HT1080 (cell line): ENCODE results near the gene NCAM1. TPM values are rescaled to one million over a fixed set of nuclear protein-coding genes. Genes with fewer than 3 reads are reported as not detected.
A peak's percentile ranks its signal among the peaks of the same experiment; 100 is the strongest.

Source experiments
- DNase-seq: peaks from one replicate; pipeline ENCODE4 v3.0.0-alpha.2; 2015; ENCODE audit warnings: low read depth
- total RNA-seq: library from RNA; depleted of rRNA; stranded (reverse); fragments of >200 nt; shearing (Covaris generic); gene quantifications from 2 replicates; pipeline ENCODE4 v1.2.3, GENCODE V29; 2014

Gene NCAM1
- total RNA-seq, 1 experiment from 2014 or later, result 26.3 TPM

- no peak for DNase-seq
These were observed 311.9 kb downstream of the NCAM1 start for GRCh38 chr11:113272927-113273615.

GRCh38 chr11:113273720-113274119 lies 312.5 kb downstream of the NCAM1 start:
- no peak for DNase-seq

- DNase-seq, result peak; percentile 50
These were observed 313.7 kb downstream of the NCAM1 start for GRCh38 chr11:113274713-113275582.

- no peak for DNase-seq
These were observed 314.4 kb downstream of the NCAM1 start for GRCh38 chr11:113275602-113276001.

- no peak for DNase-seq
These were observed 315.2 kb downstream of the NCAM1 start for GRCh38 chr11:113276466-113276865.

GRCh38 chr11:113277907-113278306 lies 316.7 kb downstream of the NCAM1 start:
- no peak for DNase-seq

- DNase-seq, result no peak
These were observed 317.3 kb downstream of the NCAM1 start for GRCh38 chr11:113278481-113278880.

GRCh38 chr11:113278925-113279324 lies 317.7 kb downstream of the NCAM1 start:
- DNase-seq, result no peak

GRCh38 chr11:113279591-113279990 lies 318.4 kb downstream of the NCAM1 start:
- DNase-seq, result no peak

- DNase-seq, result peak; percentile 66
These were observed 320.0 kb downstream of the NCAM1 start for GRCh38 chr11:113281052-113281725.

- DNase-seq, result no peak
These were observed 321.7 kb downstream of the NCAM1 start for GRCh38 chr11:113282898-113283437.

GRCh38 chr11:113283881-113284280 lies 322.7 kb downstream of the NCAM1 start:
- DNase-seq, result no peak

- DNase-seq, result no peak
These were observed 324.8 kb downstream of the NCAM1 start for GRCh38 chr11:113286009-113286408.

- no peak for DNase-seq
These were observed 325.6 kb downstream of the NCAM1 start for GRCh38 chr11:113286509-113287497.

GRCh38 chr11:113287801-113288200 lies 326.6 kb downstream of the NCAM1 start:
- no peak for DNase-seq

GRCh38 chr11:113288286-113288863 lies 327.2 kb downstream of the NCAM1 start:
- DNase-seq, result no peak

- peak; percentile 69 for DNase-seq
These were observed 328.4 kb downstream of the NCAM1 start for GRCh38 chr11:113289431-113290187.

GRCh38 chr11:113293936-113294335 lies 332.7 kb downstream of the NCAM1 start:
- no peak for DNase-seq

- DNase-seq, result no peak
These were observed 334.8 kb downstream of the NCAM1 start for GRCh38 chr11:113295993-113296392.
